HG02571 (cell line): ENCODE data around the gene GRID1.

ENCODE experiments used
- ATAC-seq: cut with Tn5 transposase; IDR thresholded peaks from one replicate; pipeline ENCODE4 v1.9.1; 2021; ENCODE audit warnings: mild to moderate bottlenecking, moderate library complexity; ENCODE audit not compliant: unreplicated experiment

Gene GRID1

GRCh38 chr10:85795460-85795859 is 571.1 kb downstream of the GRID1 start:
- ATAC-seq: no peak

DNA sequence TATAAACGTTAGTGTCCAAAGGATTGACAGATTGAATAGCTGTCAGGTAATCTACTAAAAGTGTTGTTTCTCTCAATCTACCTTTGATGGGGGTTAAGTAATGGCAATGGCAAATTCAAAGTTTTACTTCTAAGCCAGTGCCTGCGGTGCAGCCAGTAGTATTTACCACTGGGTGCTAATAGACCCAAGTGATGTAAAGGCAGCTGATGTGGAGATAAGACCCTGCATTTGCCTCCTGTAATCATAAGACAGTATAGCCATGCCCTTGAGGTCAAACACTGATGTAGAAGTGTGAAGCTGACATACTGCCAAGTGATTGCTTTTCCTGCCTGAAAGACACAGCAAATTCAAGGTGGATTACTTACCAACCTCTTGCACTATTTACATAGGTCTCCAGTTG is 572.0 kb downstream of the GRID1 start:
- no peak for ATAC-seq

GRCh38 chr10:85792533-85792858 is 574.1 kb downstream of the GRID1 start:
- no peak for ATAC-seq

GRCh38 chr10:85791818-85792532 is 574.6 kb downstream of the GRID1 start:
- ATAC-seq: no peak

GRCh38 chr10:85789982-85790789 is 576.4 kb downstream of the GRID1 start:
- ATAC-seq: no peak

DNA sequence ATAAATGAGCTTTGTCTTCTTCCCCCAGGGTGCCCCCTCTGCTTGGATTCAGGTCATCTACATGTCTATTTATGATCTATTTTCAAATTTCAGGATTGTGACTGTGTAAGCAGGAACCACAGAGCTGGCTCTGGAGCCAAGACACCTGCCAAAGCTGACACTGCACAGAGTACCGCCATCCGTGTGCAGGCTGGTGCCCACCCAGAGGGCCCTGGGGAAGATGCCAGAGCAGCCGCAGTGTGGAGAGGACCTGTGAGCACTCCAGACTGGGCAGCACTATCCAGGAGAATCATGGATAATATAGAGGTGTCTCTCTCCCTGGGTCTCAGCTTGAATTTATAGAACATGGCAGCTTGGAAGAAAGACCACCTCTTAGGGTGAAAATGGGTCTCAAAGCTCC is 577.5 kb downstream of the GRID1 start:
- ATAC-seq: no peak

GRCh38 chr10:85788570-85788969 is 578.0 kb downstream of the GRID1 start:
- ATAC-seq: no peak

GRCh38 chr10:85787881-85788280 is 578.7 kb downstream of the GRID1 start:
- no peak for ATAC-seq

DNA sequence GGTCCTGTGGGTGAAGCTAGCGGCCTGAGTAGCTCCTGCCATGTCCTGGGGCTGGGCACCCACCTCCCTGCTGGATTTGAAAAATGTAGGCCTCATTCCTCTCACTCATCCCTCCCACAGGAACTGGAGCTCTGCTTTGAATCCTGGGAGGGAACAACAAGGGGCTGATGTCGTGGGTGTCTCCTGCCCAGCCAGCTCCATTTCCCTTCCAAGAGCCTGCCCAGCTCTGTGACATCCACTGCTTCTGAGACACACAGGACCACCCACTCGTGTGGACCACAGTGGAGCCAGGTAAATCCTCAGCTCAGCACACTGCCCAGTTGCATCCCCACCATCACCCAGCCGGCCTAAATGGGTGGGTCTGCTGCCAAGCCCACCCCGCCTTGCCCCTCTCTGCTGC is 579.2 kb downstream of the GRID1 start:
- ATAC-seq: no peak

DNA sequence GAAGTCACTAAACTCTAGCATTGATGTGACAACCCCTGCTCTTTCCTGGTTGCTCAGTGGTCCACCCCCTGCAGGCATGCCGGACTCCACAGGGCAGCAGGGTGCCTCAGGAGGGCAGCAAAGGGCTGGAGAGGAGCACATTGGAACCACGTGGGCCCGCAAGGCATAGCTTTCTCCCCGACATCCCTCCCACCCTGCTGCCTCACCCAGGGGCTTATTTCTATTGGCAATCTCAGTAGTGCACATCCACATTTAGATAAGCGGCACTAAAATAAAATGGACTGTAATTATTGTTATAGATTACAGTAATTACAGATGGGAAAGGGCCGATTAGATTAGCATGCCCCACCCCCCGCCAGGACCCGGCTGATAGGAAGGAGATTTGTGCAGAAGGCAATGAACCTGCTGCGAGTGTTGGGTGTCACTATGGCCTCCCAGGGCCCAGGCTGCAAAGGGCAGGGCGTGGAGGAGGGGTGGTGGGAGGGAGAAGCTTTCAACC is 580.1 kb downstream of the GRID1 start:
- no peak for ATAC-seq

DNA sequence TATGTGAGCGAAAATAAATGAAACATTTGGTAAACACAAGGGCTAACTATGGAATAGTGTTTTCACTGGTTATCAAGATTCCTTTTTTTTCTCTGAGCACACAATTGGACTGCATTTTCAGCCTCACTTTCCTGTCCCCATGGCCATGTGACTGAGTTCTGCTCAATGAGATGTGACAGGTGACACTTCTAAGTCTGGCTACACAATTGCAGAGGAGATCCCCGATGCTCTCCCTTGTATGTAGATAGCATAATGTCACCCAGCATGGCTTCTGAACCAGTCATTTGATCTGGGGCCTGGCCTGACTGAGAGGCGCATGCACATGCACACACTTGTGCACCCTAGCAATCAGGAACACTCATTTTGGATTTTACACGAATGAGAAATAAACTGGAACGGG is 581.8 kb downstream of the GRID1 start:
- ATAC-seq: no peak

- ATAC-seq: no peak
These were observed 585.2 kb downstream of the GRID1 start for GRCh38 chr10:85781404-85781803.

DNA sequence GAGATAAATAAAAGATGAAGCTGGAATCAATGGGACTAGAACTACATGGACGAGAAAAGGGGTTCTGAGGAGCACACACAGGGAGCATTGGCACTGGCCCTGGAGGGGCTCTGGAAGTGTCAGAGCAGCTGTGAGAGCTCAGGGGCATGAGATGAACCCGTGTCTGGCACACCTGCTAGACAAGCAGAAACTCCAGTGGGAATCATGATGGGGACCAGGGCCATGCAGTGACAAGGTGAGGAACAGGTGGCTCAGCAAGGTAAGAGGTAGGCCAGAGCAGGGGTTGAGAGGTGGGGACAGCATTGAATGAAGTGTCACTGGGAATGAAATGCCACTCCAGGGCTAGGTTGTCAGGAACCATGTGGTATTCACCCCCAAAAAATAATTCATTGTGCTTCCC is 588.5 kb downstream of the GRID1 start:
- no peak for ATAC-seq

- no peak for ATAC-seq
These were observed 598.7 kb downstream of the GRID1 start for GRCh38 chr10:85767891-85768290.

GRCh38 chr10:85764108-85764507 is 602.5 kb downstream of the GRID1 start:
- no peak for ATAC-seq

DNA sequence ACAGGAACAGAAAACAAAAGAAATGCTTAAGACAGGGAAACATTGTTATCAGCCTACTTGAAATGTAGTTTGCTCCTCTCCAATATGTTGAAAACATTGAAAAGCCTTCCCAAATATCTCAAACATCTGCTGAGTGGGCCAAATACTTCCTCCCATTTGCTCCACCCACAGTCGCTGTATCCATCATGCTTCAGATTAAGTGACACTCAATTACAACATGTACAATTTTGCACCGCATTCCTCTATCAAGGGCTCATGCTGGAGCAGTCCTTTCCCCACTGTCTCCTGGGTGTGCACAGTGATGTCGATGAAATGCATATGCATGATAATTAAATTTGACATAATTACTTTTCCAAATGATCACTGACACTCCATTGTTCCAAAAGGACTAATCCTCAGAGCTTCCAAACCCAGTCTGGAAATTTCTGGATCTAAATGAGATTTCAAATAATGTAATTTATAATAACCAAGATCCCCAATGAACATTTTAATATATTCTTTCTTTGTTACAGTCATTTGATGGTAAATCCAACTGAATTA is 604.6 kb downstream of the GRID1 start:
- no peak for ATAC-seq

GRCh38 chr10:85741626-85742300 is 624.8 kb downstream of the GRID1 start:
- peak; percentile 86 for ATAC-seq

DNA sequence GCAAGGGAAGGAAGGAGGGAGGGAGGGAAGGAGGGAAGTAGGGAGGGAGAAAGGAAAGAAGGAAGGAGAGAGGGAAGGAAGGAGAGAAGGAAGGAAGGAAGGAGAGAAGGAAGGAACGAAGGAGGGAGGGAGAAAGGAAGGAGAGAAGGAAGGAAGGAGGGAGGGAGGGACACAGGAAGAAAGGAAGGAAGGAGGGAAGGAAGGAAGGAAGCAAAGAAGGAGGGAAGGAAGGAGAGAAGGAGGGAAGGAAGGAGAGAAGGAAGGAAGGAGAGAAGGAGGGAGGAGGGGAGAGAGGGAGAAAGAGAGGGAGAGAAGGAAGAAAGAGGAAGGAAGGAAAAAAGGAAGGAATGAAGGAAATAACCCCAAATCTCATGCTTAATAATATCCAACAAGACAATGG is 630.6 kb downstream of the GRID1 start:
- no peak for ATAC-seq

DNA sequence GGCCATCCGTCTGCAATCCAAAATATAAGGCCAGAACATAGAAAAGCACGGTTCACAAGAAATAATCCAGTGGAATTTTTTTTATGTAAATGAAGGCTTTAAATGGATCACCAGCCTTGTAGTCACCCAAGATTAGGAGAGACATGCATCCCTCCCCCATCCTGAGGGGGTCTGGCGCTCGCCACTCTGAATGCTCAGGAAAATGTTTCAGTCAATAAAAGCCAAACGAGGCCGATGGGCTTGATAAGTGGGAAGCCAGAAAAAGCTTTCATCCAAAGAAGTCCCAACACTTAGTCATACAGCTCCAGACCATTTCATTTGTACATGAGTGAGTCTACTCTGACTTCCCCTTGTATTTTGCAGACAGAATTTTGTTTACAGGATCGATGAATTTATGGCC is 631.8 kb downstream of the GRID1 start:
- no peak for ATAC-seq

DNA sequence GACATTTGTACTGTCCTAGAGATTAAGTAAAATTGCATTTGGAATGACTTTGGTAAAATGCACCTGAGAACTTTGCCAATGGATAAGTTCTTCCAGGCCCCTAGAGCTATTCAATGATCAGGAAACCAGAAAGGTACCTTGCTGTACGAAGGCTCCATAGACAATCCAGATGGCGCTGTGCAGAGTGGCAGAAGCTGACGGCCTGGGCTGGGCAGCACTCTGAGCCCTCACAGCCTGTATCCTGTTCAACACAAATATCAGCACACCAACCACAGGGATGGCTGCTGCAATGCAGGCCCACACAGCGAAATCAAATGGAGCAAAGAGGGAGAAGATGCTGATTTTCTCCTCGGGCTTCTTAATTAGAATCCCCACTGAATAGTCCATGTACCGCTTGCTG is 642.4 kb downstream of the GRID1 start:
- no peak for ATAC-seq

- no peak for ATAC-seq
These were observed 645.5 kb downstream of the GRID1 start for GRCh38 chr10:85720931-85721590.
